H1 (cell line): ENCODE data around the gene SSNA1.

ENCODE experiments used
- CHD1 ChIP-seq: IDR thresholded peaks from 2 replicates; pipeline ENCODE4 v1.6.1; 2012; ENCODE audit warnings: low read depth, low read length, improper control_type of control experiment
- CTCF ChIP-seq, 3 experiments: IDR thresholded peaks; 1 replicate in 2 of 3; 2 replicates in 1 of 3; pipeline versions ENCODE4 v1.5.1 to v1.6.1; 2011; ENCODE audit warnings: low read length in 3 of 3, mild to moderate bottlenecking in 3 of 3, inconsistent platforms in 2 of 3, low read depth in 1 of 3, moderate library complexity in 1 of 3; ENCODE audit not compliant: insufficient read depth in 1 of 3; ENCODE audit errors: control extremely low read depth in 1 of 3
- EP300 ChIP-seq, 2 experiments: IDR thresholded peaks; 1 replicate in 1 of 2; 2 replicates in 1 of 2; pipeline ENCODE4 v1.6.1; 2011 to 2012; ENCODE audit warnings: low read depth in 2 of 2, low read length in 2 of 2, mild to moderate bottlenecking in 2 of 2, borderline replicate concordance in 1 of 2, inconsistent platforms in 1 of 2, moderate library complexity in 1 of 2
- RAD21 ChIP-seq, 2 experiments: IDR thresholded peaks in 1 of 2; conservative IDR thresholded peaks in 1 of 2; 2 replicates each; pipeline ENCODE4 v1.6.1; 2011; ENCODE audit warnings: low read depth in 2 of 2, low read length in 2 of 2, improper control_type of control experiment in 1 of 2, inconsistent platforms in 1 of 2, mild to moderate bottlenecking in 1 of 2, moderate library complexity in 1 of 2
- SIN3A ChIP-seq, 2 experiments: IDR thresholded peaks in 1 of 2; conservative IDR thresholded peaks in 1 of 2; 2 replicates each; pipeline ENCODE4 v1.6.1; 2011 to 2012; ENCODE audit warnings: low read length in 2 of 2, improper control_type of control experiment in 1 of 2, low read depth in 1 of 2, mild to moderate bottlenecking in 1 of 2
- SP4 ChIP-seq: IDR thresholded peaks from 2 replicates; pipeline ENCODE4 v1.6.1; 2012; ENCODE audit warnings: low read length, inconsistent platforms

DNA sequence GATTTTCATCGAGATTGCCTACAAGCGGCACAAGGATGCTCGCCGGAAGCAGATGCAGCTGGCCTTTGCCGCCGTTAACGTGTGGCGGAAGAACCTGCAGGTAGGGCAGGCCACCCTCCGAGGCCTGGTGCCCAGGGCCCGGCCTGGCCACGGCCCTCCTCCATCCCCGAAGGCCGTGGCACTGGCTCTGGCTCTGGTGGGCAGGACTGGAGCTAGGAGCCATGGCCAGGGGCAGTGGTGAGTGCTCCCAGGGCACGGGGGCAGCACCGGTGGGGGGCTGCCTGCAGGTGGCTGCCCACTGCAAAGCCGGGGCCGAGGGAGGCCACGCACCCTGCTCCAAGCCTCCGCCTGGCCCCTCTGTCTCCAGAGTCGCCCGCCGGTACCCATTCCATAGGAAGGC lies 24.7 kb upstream of the SSNA1 start:
- TF ChIP-seq RAD21 (IDR thresholded peaks at IDR 0.05 in 1 of 2, conservative IDR thresholded peaks at IDR 0.05 in 1 of 2; ENCODE audit: low read depth in 2 of 2, low read length in 2 of 2) (no peak), CTCF (IDR thresholded peaks at IDR 0.05; ENCODE audit: control extremely low read depth in 1 of 3, insufficient read depth in 1 of 3, low read depth in 1 of 3, low read length in 3 of 3) (no peak), CHD1 (no peak), EP300 (IDR thresholded peaks at IDR 0.05; ENCODE audit: borderline replicate concordance in 1 of 2, low read depth in 2 of 2, low read length in 2 of 2) (no peak), SIN3A (conservative IDR thresholded peaks at IDR 0.05 in 1 of 2, IDR thresholded peaks at IDR 0.05 in 1 of 2; ENCODE audit: low read depth in 1 of 2, low read length in 2 of 2) (no peak), SP4 (no peak)
